GM18520 (cell line): ENCODE data around the gene SWT1.
A peak's percentile ranks its signal among the peaks of the same experiment; 100 is the strongest.
"Not testable (repeated sequence)": the region's sequence is repeated elsewhere in the genome, so short reads cannot be mapped to it uniquely, and the experiment has no call there.

Experiments used
- ATAC-seq: cut with Tn5 transposase; IDR thresholded peaks from one replicate; pipeline ENCODE4 v1.9.1; 2021; ENCODE audit not compliant: unreplicated experiment

Gene SWT1

GRCh38 chr1:185317034-185317885 is 160.3 kb downstream of the SWT1 start, which contains the start of gene IVNS1ABP:
IVNS1ABP (minus strand) TSS chr1:185317243; CDS start chr1:185309493, 7,750 bp downstream.
- ATAC-seq: peak; percentile 55

GRCh38 chr1:185317886-185318310 is 160.9 kb downstream of the SWT1 start:
- ATAC-seq: peak; percentile 35

- ATAC-seq: no peak
These were observed 161.6 kb downstream of the SWT1 start for GRCh38 chr1:185318431-185319138.

GRCh38 chr1:185319139-185319475 is 162.1 kb downstream of the SWT1 start:
- ATAC-seq: no peak

GRCh38 chr1:185321104-185321503 is 164.1 kb downstream of the SWT1 start:
- not testable (repeated sequence) for ATAC-seq

GRCh38 chr1:185321653-185322221 is 164.8 kb downstream of the SWT1 start:
- not testable (repeated sequence) for ATAC-seq

- ATAC-seq: no peak
These were observed 165.7 kb downstream of the SWT1 start for GRCh38 chr1:185322636-185323035.

GRCh38 chr1:185324118-185324517 is 167.2 kb downstream of the SWT1 start:
- no peak for ATAC-seq

GRCh38 chr1:185325413-185325812 is 168.4 kb downstream of the SWT1 start:
- ATAC-seq: no peak

GRCh38 chr1:185328255-185328654 is 171.3 kb downstream of the SWT1 start:
- no peak for ATAC-seq

GRCh38 chr1:185334182-185334581 is 177.2 kb downstream of the SWT1 start:
- no peak for ATAC-seq

- no peak for ATAC-seq
These were observed 180.3 kb downstream of the SWT1 start for GRCh38 chr1:185337246-185337645.

- peak; percentile 96 for ATAC-seq
These were observed 182.0 kb downstream of the SWT1 start for GRCh38 chr1:185338719-185339622.

GRCh38 chr1:185341196-185341781 is 184.3 kb downstream of the SWT1 start:
- no peak for ATAC-seq
